Activated naive CD4-positive, alpha-beta T cell treated with anti-CD3 and anti-CD28 coated beads, Interleukin-2, amount 10 ng/mL, durations not matched to agents 7 days and 5 days (primary cell): ENCODE data around the gene CCN6.
"Not testable (repeated sequence)": the region's sequence is repeated elsewhere in the genome, so short reads cannot be mapped to it uniquely, and the experiment has no call there.

Experiments used
- CTCF ChIA-PET: fragments of 350-600 bp; sonication (Branson Sonifier 250); formaldehyde crosslinking; loops from one replicate; lab custom pipeline; 2021; ENCODE audit warnings: antibody characterized with exemption; lab: Charles Lee
- DNase-seq: peaks from one replicate; pipeline ENCODE4 v3.0.0-alpha.2; 2020
- H3K27ac Mint-ChIP-seq: one replicate; pipeline ENCODE4 v1.8.0; 2021; ENCODE audit warnings: mild to moderate bottlenecking, moderate library complexity, mixed read lengths
- H3K27me3 Mint-ChIP-seq: one replicate; pipeline ENCODE4 v1.8.0; 2021; ENCODE audit warnings: mild to moderate bottlenecking, mixed read lengths
- H3K36me3 Mint-ChIP-seq: one replicate; pipeline ENCODE4 v1.8.0; 2021; ENCODE audit warnings: mixed read lengths
- H3K4me1 Mint-ChIP-seq: one replicate; pipeline ENCODE4 v1.8.0; 2021; ENCODE audit warnings: mixed read lengths
- H3K4me3 Mint-ChIP-seq: one replicate; pipeline ENCODE4 v1.8.0; 2021; ENCODE audit warnings: mild to moderate bottlenecking, moderate library complexity, mixed read lengths
- H3K9me3 Mint-ChIP-seq: one replicate; pipeline ENCODE4 v1.8.0; 2021; ENCODE audit warnings: mixed read lengths

Gene CCN6

DNA sequence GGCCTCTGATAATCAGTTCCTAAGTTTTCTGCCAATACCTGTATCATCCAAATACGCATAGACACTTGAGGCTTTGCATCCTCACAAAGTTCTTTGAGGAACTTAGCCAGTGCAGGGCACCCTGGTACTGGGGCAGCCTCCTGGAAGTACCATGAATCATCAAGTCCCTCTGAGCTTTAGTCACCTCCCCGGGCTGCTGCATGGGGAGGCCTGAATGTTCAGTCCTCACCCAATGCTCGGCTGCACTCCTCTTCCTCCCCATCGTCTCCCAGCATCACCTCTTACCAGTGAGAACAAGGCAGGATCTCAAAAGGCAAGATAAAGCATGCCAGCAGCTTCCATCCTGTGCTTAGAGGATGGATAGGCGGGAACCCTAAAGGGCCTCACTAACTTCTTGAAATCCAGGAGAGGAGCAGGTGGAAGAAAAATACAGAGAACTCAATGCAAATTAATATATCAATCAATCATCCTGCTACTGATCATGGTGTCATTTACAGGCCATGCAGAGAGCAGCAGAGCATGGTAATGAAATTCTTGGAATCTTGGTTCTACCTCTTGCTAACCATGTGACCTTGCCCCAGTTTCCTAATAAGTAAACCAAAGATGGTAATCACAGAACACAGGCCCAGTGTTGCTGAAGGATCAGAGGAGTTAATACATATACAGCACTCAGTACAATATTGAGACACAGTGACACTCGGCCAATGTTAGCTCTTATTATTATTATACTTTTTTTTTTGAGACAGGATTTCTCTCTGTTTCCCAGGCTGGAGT, 4.7 kb upstream of the CCN6 start:
- Mint-ChIP-seq H3K27me3 (peaks cover 4% of the 10 kb centered on the region), H3K9me3 (no peaks in the 10 kb centered on the region), H3K4me1 (no peaks in the 10 kb centered on the region), H3K27ac (peak overlapping the region; percentile 42), H3K36me3 (no peaks in the 10 kb centered on the region), H3K4me3 (no peak overlapping the region)
- no peak for DNase-seq
- CTCF ChIA-PET, result interaction anchor here (1.5 to 2.6 kb wide), 4 partner anchors 16 to 114 kb away, joined by 3 to 18 read pairs (median 8); no protein-coding TSS in a partner anchor

DNA sequence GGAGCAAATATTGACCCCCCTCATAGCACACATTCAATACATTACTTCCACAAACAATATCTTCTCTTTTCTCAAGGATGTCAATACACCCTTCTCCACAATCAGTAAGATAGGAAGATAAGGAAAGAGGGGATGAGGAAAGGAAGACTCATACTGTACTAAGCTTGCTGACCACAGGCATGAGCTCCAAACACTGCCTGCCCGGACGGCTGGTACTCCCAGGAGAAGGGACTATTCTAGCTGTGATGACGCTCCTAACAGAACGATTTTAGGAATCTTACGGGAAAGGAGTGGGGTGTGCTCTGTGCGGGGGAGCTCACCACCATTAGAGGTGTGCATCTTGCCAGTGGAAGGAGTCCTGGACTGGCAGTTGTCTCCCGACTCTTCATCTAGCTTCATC, 3.9 kb upstream of the CCN6 start:
- CTCF ChIA-PET, result interaction anchor here (1.5 to 2.6 kb wide), 4 partner anchors 16 to 113 kb away, joined by 3 to 18 read pairs (median 8); no protein-coding TSS in a partner anchor
- no peak overlapping the region for H3K4me3 Mint-ChIP-seq
- no peak for DNase-seq
- H3K27ac Mint-ChIP-seq, result no peak overlapping the region
- H3K9me3 Mint-ChIP-seq, result no peaks in the 10 kb centered on the region
- no peaks in the 10 kb centered on the region for H3K36me3 Mint-ChIP-seq
- H3K4me1 Mint-ChIP-seq, result no peaks in the 10 kb centered on the region
- H3K27me3 Mint-ChIP-seq, result peaks cover 4% of the 10 kb centered on the region

DNA sequence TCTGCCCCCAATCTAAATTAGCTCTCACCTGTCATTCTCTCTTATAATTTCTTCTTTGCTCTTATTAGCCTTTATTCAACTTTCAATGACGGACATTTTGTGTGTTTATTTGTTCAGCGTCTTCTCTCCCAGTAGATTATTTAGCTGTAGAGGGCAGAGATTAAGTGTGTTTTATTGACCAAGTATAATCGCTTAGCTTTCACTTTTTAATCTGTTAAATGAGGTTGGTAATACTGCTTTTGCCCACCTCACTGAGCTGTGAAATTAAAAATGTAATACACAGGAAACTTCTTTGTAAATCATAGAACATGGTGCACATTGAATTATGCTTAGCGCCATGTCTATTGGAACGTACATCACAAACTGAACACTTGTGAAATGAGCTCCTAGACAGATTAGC, 3.5 kb upstream of the CCN6 start:
- no peak for DNase-seq
- Mint-ChIP-seq H3K4me1 (no peaks in the 10 kb centered on the region), H3K27ac (no peak overlapping the region), H3K9me3 (no peaks in the 10 kb centered on the region), H3K4me3 (no peak overlapping the region), H3K36me3 (no peaks in the 10 kb centered on the region), H3K27me3 (peaks cover 4% of the 10 kb centered on the region)
- CTCF ChIA-PET, result interaction anchor here (1.5 to 2.6 kb wide), 4 partner anchors 15 to 113 kb away, joined by 3 to 18 read pairs (median 8); no protein-coding TSS in a partner anchor

DNA sequence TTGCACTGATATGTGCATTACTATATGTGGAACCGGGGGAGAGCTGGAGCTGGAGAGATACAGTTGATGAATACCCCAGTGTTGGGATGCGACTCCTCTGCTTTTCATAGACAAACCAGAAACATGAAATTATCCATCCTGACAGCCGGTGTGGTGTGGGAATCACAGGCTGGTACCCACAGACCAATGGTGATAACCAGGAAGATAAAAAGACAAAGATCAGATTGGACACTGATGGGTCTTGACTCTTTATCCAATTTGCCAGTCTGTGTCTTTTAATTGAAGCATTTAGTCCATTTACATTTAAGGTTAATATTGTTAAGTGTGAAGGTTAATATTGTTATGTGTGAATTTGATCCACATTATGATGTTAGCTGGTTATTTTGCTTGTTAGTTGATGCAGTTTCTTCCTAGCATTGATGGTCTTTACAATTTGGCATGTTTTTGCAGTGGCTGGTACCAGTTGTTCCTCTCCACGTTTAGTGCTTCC, 2.6 kb upstream of the CCN6 start:
- DNase-seq, H3K36me3 Mint-ChIP-seq, H3K27me3 Mint-ChIP-seq, H3K4me1 Mint-ChIP-seq, H3K27ac Mint-ChIP-seq, H3K9me3 Mint-ChIP-seq, H3K4me3 Mint-ChIP-seq: not testable (repeated sequence)
- CTCF ChIA-PET, result interaction anchor here (0.9 to 2.6 kb wide), 2 partner anchors 35 to 112 kb away, joined by 3 to 18 read pairs; no protein-coding TSS in a partner anchor

DNA sequence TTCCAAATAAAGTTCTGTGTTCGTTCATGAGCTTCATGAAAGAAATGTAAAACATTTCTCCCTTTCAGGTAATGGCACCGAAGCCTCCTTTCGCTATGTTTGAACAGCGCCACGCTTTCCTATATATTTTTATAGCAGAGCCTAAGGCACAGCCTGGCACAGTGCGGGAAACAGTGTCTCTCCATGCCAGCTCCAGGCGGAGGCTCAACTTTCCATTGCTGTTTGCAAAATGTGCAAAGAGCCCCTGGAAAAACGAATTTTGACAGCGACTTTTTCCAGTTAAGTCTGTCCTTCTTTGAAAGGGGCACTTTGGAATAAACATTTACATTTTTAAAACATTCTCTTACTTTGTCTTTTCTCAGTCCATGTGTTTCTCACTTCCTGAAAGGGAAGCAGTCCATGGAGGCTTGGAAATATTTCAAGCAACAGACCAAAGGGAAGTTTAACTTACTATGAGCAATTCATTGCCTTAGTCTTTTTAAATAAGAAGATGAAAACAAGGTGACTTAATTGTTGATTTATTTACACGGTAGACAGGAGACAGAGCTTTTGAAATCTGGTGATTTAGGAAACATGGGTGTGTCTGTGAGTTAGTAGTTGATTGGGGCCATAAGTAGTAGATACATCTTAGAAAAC, 769 bp downstream of the CCN6 start:
- no peak overlapping the region for H3K27ac Mint-ChIP-seq
- H3K27me3 Mint-ChIP-seq, result peaks cover 4% of the 10 kb centered on the region
- no peaks in the 10 kb centered on the region for H3K36me3 Mint-ChIP-seq
- CTCF ChIA-PET, result interaction anchor here (0.8 to 2.3 kb wide), 2 partner anchors 108 to 429 kb away, joined by 3 to 6 read pairs; no protein-coding TSS in a partner anchor
- H3K9me3 Mint-ChIP-seq, result no peaks in the 10 kb centered on the region
- no peak overlapping the region for H3K4me3 Mint-ChIP-seq
- H3K4me1 Mint-ChIP-seq, result no peaks in the 10 kb centered on the region
- no peak for DNase-seq

DNA sequence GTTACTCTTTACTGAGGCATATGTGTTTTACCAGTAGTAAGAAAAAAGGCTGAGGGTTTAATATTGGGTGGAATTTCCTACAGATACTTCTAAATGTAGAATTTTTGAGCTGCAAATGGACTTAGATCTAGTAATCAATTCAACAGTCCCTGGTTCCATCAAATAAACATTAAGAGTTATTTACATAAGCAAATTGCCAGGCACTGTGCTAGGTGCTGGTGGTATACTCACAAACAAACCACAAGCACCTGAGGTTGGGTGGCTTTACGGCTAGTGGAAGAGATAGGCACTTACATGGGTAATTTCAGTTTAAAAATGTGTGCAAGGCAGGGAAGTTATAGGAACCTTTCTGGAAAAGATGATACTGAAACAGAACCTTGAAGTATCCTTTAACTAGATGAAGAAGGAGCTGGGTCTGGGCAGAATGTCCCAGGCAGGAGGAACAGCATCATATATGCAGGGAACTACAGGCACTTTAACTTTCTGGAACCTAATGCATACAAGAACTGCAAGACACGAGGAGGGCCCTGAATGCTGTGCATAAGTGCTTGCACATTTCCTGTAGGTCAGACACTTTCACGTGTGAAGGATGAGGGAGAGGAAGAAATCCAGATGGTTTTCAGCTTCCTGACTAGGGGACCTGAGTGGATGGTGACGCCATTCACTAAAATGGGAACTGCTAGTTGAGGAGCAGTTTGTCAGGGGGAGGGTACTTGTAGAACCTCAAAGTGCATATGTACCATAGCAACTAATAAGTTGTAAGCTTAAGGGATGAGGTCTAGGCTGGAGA, 4.5 kb downstream of the CCN6 start:
- H3K27me3 Mint-ChIP-seq, result peaks cover 4% of the 10 kb centered on the region
- CTCF ChIA-PET, result interaction anchor here (1.7 kb wide), 1 partner anchor 105 kb away, joined by 5 read pairs; no protein-coding TSS in a partner anchor
- no peak overlapping the region for H3K4me3 Mint-ChIP-seq
- DNase-seq, result no peak
- no peaks in the 10 kb centered on the region for H3K4me1 Mint-ChIP-seq
- no peak overlapping the region for H3K27ac Mint-ChIP-seq
- no peaks in the 10 kb centered on the region for H3K36me3 Mint-ChIP-seq
- H3K9me3 Mint-ChIP-seq, result no peaks in the 10 kb centered on the region

DNA sequence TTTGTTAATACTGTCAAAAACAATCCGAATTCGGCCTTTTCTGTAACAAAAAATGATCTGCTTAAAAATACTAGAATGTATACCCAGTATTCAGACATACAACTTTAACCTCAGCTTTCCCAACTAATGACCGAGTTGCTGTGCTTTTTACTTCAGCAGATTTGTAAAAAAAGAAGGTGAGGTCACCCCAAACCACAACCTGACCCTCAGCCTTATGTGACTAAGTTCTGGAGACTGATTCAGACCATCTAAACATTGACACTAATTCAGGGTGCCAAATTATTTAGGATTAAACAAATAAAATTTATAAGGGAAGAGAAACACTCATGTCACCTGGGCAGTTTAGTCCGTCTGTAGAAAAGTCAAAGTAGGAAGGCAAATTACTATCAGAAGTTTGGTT, 7.7 kb downstream of the CCN6 start:
- Mint-ChIP-seq H3K9me3 (no peaks in the 10 kb centered on the region), H3K4me3 (no peak overlapping the region), H3K27me3 (peaks cover 3% of the 10 kb centered on the region), H3K4me1 (no peaks in the 10 kb centered on the region), H3K27ac (no peak overlapping the region), H3K36me3 (no peaks in the 10 kb centered on the region)
- DNase-seq, result no peak
- CTCF ChIA-PET, result interaction anchor here (0.8 kb wide), 1 partner anchor 17 kb away, joined by 3 read pairs; no protein-coding TSS in a partner anchor

DNA sequence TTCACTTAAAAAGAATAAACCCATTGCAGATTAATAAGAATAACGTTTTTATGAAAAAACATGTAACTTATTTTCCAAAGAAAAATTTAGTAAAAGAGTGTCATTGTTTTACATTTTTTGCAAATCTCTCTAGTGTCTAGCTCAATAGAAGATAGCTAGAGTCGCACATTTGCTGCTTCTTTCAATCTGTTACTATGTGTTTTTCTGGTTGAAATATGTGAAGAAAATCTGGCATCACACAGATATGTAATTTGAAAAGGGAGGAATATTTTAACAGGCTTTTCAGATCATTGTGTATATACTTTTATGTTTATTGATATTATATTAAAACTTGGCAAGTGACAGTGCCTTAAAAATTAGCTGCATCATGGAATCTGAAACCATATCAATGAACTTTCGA, 9.1 kb downstream of the CCN6 start:
- no peaks in the 10 kb centered on the region for H3K36me3 Mint-ChIP-seq
- CTCF ChIA-PET, result interaction anchor here (0.7 kb wide), 1 partner anchor 24 kb away, joined by 3 read pairs; no protein-coding TSS in a partner anchor
- no peaks in the 10 kb centered on the region for H3K4me1 Mint-ChIP-seq
- no peak for DNase-seq
- no peak overlapping the region for H3K27ac Mint-ChIP-seq
- H3K4me3 Mint-ChIP-seq, result no peak overlapping the region
- peaks cover 3% of the 10 kb centered on the region for H3K27me3 Mint-ChIP-seq
- no peaks in the 10 kb centered on the region for H3K9me3 Mint-ChIP-seq

DNA sequence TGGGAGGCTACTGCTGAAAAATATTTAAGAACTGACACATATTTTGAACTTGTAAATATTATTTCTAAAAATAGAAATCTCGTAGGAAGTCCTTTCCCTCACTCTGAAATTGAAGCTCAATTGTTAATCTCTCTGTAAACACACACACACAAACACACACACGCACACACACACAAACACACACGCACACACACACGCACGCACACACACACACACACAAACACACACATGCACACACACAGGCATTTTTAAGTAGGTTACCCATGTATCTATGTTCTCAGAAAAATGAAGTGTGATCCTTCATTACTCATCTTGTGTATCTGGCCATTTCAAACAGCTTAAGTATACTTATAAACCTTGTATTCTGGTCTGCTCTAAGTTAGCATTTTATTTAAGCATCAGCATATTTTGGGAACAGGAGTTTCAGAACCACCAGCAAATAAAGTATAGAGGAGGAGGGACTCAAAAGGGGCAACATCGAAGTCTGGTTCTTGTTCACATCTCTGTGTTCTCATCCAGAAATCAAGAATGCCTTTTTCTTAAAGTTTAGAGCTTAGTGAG, 11.6 kb downstream of the CCN6 start:
- Mint-ChIP-seq H3K27me3 (peaks cover 3% of the 10 kb centered on the region), H3K36me3 (peaks cover 3% of the 10 kb centered on the region), H3K4me3 (no peak overlapping the region), H3K4me1 (no peaks in the 10 kb centered on the region), H3K27ac (no peak overlapping the region), H3K9me3 (no peaks in the 10 kb centered on the region)
- no peak for DNase-seq
- CTCF ChIA-PET, result interaction anchor here (1.4 kb wide), 1 partner anchor 15 kb away, joined by 3 read pairs; no protein-coding TSS in a partner anchor

DNA sequence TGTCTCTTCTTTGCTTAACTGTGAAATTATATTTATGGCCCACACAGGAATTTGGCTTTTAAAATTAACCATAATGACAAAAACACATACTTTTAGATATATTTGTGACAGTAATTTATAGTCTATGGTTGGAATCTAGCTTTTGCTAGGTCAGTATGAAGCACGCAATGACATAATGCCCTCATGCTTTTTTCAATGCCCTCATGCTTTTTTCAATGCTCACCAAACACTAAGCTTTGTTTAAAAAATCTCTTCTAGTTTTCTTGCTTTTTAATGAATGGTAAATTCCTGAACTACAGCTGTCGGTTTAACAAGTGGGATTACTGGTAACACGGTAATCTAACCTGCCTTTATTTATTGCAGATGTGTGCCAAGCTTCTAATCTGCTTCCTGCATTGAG, 12.7 kb downstream of the CCN6 start:
- Mint-ChIP-seq H3K4me3 (no peak overlapping the region), H3K36me3 (peaks cover 4% of the 10 kb centered on the region), H3K4me1 (no peaks in the 10 kb centered on the region), H3K27me3 (peaks cover 3% of the 10 kb centered on the region), H3K9me3 (no peaks in the 10 kb centered on the region), H3K27ac (no peak overlapping the region)
- DNase-seq, result no peak
- CTCF ChIA-PET, result interaction anchor here (1.1 kb wide), 1 partner anchor 97 kb away, joined by 3 read pairs; no protein-coding TSS in a partner anchor

DNA sequence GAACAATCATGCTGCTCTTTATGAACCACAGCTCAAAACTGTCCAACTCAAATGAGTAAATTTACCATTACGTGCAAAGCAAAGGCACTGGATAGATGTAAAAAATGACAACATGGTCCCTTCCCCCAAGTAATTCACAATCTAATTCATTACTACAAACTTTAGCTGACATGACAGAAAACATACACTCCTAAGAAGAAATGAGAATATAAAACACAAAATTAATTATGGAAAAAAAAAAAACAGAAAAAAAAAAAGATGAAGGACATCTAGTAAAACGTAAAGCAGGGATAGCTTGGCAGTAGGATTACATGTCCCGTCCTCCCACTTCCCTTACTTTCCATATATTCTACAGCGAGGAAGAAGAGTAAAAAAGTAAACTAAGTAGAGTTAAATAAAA, 27.7 kb downstream of the CCN6 start:
- Mint-ChIP-seq H3K36me3 (peaks cover 24% of the 10 kb centered on the region), H3K9me3 (no peaks in the 10 kb centered on the region), H3K27ac (no peak overlapping the region), H3K4me1 (peaks cover 11% of the 10 kb centered on the region), H3K4me3 (no peak overlapping the region), H3K27me3 (no peaks in the 10 kb centered on the region)
- CTCF ChIA-PET, result interaction anchor here (0.9 kb wide), 1 partner anchor 10 kb away, joined by 3 read pairs; no protein-coding TSS in a partner anchor
- no peak for DNase-seq

DNA sequence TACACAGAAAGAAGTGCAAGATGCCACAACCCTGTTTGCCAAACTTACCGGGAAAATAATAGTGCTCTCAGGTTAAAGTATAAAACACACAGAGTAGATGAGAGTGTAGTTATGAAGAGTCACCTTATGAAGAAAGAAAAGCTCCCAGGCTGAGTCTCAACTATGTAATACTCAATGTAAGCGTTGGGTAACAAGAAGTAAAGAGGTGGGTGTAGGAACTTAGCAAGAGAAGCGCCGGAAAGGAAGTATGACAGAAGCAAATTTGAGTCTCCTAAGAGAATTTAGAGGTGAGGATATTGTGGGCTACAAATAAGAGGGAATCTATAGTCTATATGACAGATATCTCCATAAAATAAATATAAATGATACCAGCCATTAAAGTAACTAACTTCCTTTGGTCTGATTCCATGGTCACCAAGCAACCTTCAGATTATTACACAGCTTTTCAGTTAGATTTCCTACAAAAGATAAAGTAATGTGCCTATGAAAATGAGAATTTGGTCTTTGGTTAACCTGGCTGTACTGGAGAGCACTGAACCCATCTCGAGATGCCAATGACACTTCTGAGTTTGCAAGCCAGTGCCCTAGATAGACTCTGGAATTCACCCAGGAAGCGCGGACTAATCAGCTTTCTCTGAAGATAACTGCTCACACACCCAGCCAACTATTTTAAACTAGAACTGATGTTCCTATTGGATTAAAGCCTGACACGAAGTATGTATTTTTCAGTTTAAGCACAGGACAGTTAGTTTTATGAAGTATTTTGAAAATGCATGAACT, 31.6 kb downstream of the CCN6 start:
- H3K27ac Mint-ChIP-seq, result no peak overlapping the region
- H3K4me1 Mint-ChIP-seq, result peaks cover 11% of the 10 kb centered on the region
- H3K9me3 Mint-ChIP-seq, result no peaks in the 10 kb centered on the region
- peaks cover 13% of the 10 kb centered on the region for H3K36me3 Mint-ChIP-seq
- H3K4me3 Mint-ChIP-seq, result no peak overlapping the region
- peaks cover 8% of the 10 kb centered on the region for H3K27me3 Mint-ChIP-seq
- CTCF ChIA-PET, result interaction anchor here (0.5 to 4.7 kb wide), 9 partner anchors 25 to 222 kb away, joined by 3 to 97 read pairs (median 3); no protein-coding TSS in a partner anchor
- DNase-seq, result no peak

DNA sequence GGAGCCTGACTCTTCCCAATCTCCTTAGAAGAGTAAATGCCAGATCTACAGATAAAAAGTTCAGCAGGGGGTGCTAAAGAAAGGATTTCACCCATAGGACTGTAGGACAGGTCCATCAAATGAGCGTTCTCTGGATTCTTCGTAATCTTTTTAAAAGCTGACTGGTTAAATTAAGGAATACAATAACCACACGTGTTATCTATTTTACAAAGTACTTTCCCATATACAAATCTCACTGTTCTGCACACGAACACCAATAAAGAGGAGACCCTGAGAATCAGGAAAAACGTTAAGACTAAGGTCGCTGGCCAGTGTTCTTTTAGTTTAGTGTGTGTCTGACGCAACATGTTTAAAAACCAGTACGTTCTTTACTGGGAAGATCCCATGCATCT, 32.8 kb downstream of the CCN6 start:
- peaks cover 8% of the 10 kb centered on the region for H3K27me3 Mint-ChIP-seq
- no peak for DNase-seq

More for the DNA sequence above, 32.8 kb downstream of the CCN6 start:
- H3K36me3 Mint-ChIP-seq, result peaks cover 11% of the 10 kb centered on the region
- no peaks in the 10 kb centered on the region for H3K9me3 Mint-ChIP-seq
- no peak overlapping the region for H3K4me3 Mint-ChIP-seq
- CTCF ChIA-PET, result interaction anchor here (0.9 to 4.7 kb wide), 7 partner anchors 10 to 77 kb away, joined by 3 to 97 read pairs (median 3); no protein-coding TSS in a partner anchor
- no peak overlapping the region for H3K27ac Mint-ChIP-seq
- peaks cover 11% of the 10 kb centered on the region for H3K4me1 Mint-ChIP-seq
